Gastroesophageal sphincter (tissue), 4 donors: ENCODE data around the gene EHD3. TPM values are rescaled to one million over a fixed set of nuclear protein-coding genes. Genes with fewer than 3 reads are reported as not detected.
A peak's percentile ranks its signal among the peaks of the same experiment; 100 is the strongest.

ENCODE experiments used
- ATAC-seq: fragments of 150-250 bp; one replicate; pipeline ENCODE4 v1.9.1; 2016; ENCODE audit warnings: mild to moderate bottlenecking, moderate library complexity
- H3K27ac ChIP-seq, 4 donors: fragments of 200-600 bp; sonication (generic) in 3 of 4; 1 replicate in 3 of 4; 2 replicates in 1 of 4; pipeline ENCODE4 v1.5.1; 2016 to 2019
- H3K27me3 ChIP-seq: fragments of 200-600 bp; sonication (generic); one replicate; pipeline ENCODE4 v1.5.1; 2019
- H3K36me3 ChIP-seq, 2 donors: fragments of 200-600 bp; sonication (generic); one replicate each; pipeline ENCODE4 v1.5.1; 2019; ENCODE audit warnings: control low read depth in 1 of 2
- H3K4me1 ChIP-seq, 3 donors: fragments of 200-600 bp; sonication (generic); 1 replicate in 2 of 3; 2 replicates in 1 of 3; pipeline ENCODE4 v1.5.1; 2016 to 2019; ENCODE audit warnings: control low read depth in 2 of 3
- H3K4me3 ChIP-seq, 2 donors: fragments of 200-600 bp; sonication (generic); one replicate each; pipeline ENCODE4 v1.5.1; 2019; ENCODE audit warnings: mild to moderate bottlenecking in 1 of 2, moderate library complexity in 1 of 2
- H3K9me3 ChIP-seq, 3 donors: fragments of 200-600 bp; sonication (generic); one replicate each; pipeline ENCODE4 v1.5.1; 2017 to 2019; ENCODE audit warnings: control low read depth in 2 of 3
- EP300 ChIP-seq: sonication (generic); formaldehyde crosslinking; IDR thresholded peaks from one replicate; pipeline ENCODE4 v1.6.1; 2017; ENCODE audit warnings: antibody characterized with exemption, mild to moderate bottlenecking
- POLR2A ChIP-seq, 2 donors: fragments of 450-650 bp; IDR thresholded peaks; one replicate each; pipeline ENCODE4 v1.6.1; 2017; ENCODE audit warnings: antibody characterized with exemption in 2 of 2, mild to moderate bottlenecking in 2 of 2, moderate library complexity in 1 of 2
- POLR2AphosphoS5 ChIP-seq: sonication (generic); formaldehyde crosslinking; IDR thresholded peaks from one replicate; pipeline ENCODE4 v1.6.1; 2017; ENCODE audit warnings: antibody characterized with exemption
- WGBS, 2 donors: methylation state at CpG; one replicate each; pipeline ENCODE4 v1.1.5; 2018; ENCODE audit warnings: low coverage in 1 of 2; 5-methylcytosine and 5-hydroxymethylcytosine counted together
- total RNA-seq, 4 donors: library from RNA; depleted of rRNA; stranded (reverse); fragments of >200 nt; gene quantifications; one replicate each; pipeline ENCODE4 v1.1.0, GENCODE V29; 2016
- TF ChIP-seq, protein P1 (sequence below), 4 experiments: fragments of 200-600 bp in 2 of 4; fragments of 450-650 bp in 2 of 4; sonication (generic) in 1 of 4; IDR thresholded peaks; one replicate each; pipeline ENCODE4 v1.5.1; 2017 to 2019; ENCODE audit warnings: antibody characterized with exemption in 4 of 4, mild to moderate bottlenecking in 2 of 4, moderate library complexity in 2 of 4

Gene EHD3
- total RNA-seq, 4 donors from 2014 or later, result 3.8 to 8.4 (median 4.9) TPM

- no peaks in the 10 kb centered on the region for H3K9me3 ChIP-seq
- H3K4me3 ChIP-seq, result no peak overlapping the region
- H3K27ac ChIP-seq, result no peak overlapping the region
- no peak for ATAC-seq
- 71 to 89% methylated on average over 3 to 4 of the region's 4 CpGs for WGBS, 2 donors
- TF ChIP-seq, protein P1, sequence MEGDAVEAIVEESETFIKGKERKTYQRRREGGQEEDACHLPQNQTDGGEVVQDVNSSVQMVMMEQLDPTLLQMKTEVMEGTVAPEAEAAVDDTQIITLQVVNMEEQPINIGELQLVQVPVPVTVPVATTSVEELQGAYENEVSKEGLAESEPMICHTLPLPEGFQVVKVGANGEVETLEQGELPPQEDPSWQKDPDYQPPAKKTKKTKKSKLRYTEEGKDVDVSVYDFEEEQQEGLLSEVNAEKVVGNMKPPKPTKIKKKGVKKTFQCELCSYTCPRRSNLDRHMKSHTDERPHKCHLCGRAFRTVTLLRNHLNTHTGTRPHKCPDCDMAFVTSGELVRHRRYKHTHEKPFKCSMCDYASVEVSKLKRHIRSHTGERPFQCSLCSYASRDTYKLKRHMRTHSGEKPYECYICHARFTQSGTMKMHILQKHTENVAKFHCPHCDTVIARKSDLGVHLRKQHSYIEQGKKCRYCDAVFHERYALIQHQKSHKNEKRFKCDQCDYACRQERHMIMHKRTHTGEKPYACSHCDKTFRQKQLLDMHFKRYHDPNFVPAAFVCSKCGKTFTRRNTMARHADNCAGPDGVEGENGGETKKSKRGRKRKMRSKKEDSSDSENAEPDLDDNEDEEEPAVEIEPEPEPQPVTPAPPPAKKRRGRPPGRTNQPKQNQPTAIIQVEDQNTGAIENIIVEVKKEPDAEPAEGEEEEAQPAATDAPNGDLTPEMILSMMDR (IDR thresholded peaks at IDR 0.05), result no peak
- TF ChIP-seq POLR2A (IDR thresholded peaks at IDR 0.05), result no peak
- TF ChIP-seq EP300, result no peak
- TF ChIP-seq POLR2AphosphoS5, result no peak
- no peaks in the 10 kb centered on the region for H3K36me3 ChIP-seq
- peaks cover 0 to 26% (median 4%) of the 10 kb centered on the region in 3 donors for H3K4me1 ChIP-seq
- peaks cover 3% of the 10 kb centered on the region for H3K27me3 ChIP-seq
Observed at GRCh38 chr2:31232586-31232985, 1.4 kb upstream of the EHD3 start.

GRCh38 chr2:31233231-31233630 lies 721 bp upstream of the EHD3 start:
- 67% methylated on average over 1 of the region's 1 CpG; no CpG with 5 or more reads in 1 of the 2 donors for WGBS, 2 donors
- Histone ChIP-seq H3K4me1 (peaks cover 0 to 26% (median 4%) of the 10 kb centered on the region in 3 donors), H3K27ac (peak overlapping the region in 1 of 4 donors; percentile 70), H3K4me3 (peak overlapping the region in 1 of 2 donors; percentile 74), H3K9me3 (no peaks in the 10 kb centered on the region), H3K36me3 (no peaks in the 10 kb centered on the region), H3K27me3 (no peaks in the 10 kb centered on the region)
- no peak for ATAC-seq
- TF ChIP-seq, protein P1 (IDR thresholded peaks at IDR 0.05), result no peak
- TF ChIP-seq EP300, result no peak
- TF ChIP-seq POLR2A (IDR thresholded peaks at IDR 0.05), result no peak
- TF ChIP-seq POLR2AphosphoS5, result no peak

- no peaks in the 10 kb centered on the region for H3K9me3 ChIP-seq
Observed at GRCh38 chr2:31234683-31235503, 941 bp downstream of the EHD3 start.

GRCh38 chr2:31235504-31235902 lies 1.6 kb downstream of the EHD3 start:
- 62 to 67% methylated on average over 3 to 4 of the region's 4 CpGs for WGBS, 2 donors
- no peak for ATAC-seq
- Histone ChIP-seq H3K4me1 (peaks cover 0 to 34% (median 13%) of the 10 kb centered on the region in 3 donors), H3K27ac (no peak overlapping the region), H3K9me3 (no peaks in the 10 kb centered on the region), H3K36me3 (no peaks in the 10 kb centered on the region), H3K27me3 (no peaks in the 10 kb centered on the region), H3K4me3 (no peak overlapping the region)
- no peak for TF ChIP-seq POLR2A (IDR thresholded peaks at IDR 0.05)
- TF ChIP-seq POLR2AphosphoS5, result no peak
- no peak for TF ChIP-seq EP300
- TF ChIP-seq, protein P1 (IDR thresholded peaks at IDR 0.05), result no peak

More at GRCh38 chr2:31234683-31235503, 941 bp downstream of the EHD3 start:
- TF ChIP-seq POLR2A (IDR thresholded peaks at IDR 0.05), result no peak
- no peak for TF ChIP-seq POLR2AphosphoS5
- TF ChIP-seq, protein P1 (IDR thresholded peaks at IDR 0.05), result no peak
- TF ChIP-seq EP300, result no peak
- Histone ChIP-seq H3K4me3 (peak overlapping the region; percentile 41 to 74), H3K4me1 (peaks cover 0 to 34% (median 10%) of the 10 kb centered on the region in 3 donors), H3K27me3 (no peaks in the 10 kb centered on the region), H3K36me3 (no peaks in the 10 kb centered on the region), H3K27ac (peak overlapping the region in 3 of 4 donors; percentile 29 to 70 (median 70))
- no peak for ATAC-seq
- 65% methylated on average over 5 of the region's 17 CpGs; no CpG with 5 or more reads in 1 of the 2 donors for WGBS, 2 donors
